ENCODE data around the gene SCAMP1.

SCAMP1 gene

GRCh38 chr5:78407458-78407857 lies 47.0 kb downstream of the SCAMP1 start:
- no peak overlapping the region for H3K27ac ChIP-seq
- no peak for TF ChIP-seq CTCF (conservative IDR thresholded peaks at IDR 0.05)

- H3K27ac ChIP-seq, result no peak overlapping the region
- TF ChIP-seq CTCF (conservative IDR thresholded peaks at IDR 0.05), result no peak
These were observed 51.2 kb downstream of the SCAMP1 start for GRCh38 chr5:78411586-78411985.

GRCh38 chr5:78416677-78417425 lies 56.4 kb downstream of the SCAMP1 start:
- H3K27ac ChIP-seq, result no peak overlapping the region
- no peak for TF ChIP-seq CTCF (conservative IDR thresholded peaks at IDR 0.05)

- H3K27ac ChIP-seq, result no peak overlapping the region
- no peak for TF ChIP-seq CTCF (conservative IDR thresholded peaks at IDR 0.05)
These were observed 59.0 kb downstream of the SCAMP1 start for GRCh38 chr5:78419396-78419795.

- no peak overlapping the region for H3K27ac ChIP-seq
- no peak for TF ChIP-seq CTCF (conservative IDR thresholded peaks at IDR 0.05)
These were observed 60.1 kb downstream of the SCAMP1 start for GRCh38 chr5:78420548-78420947.

GRCh38 chr5:78424665-78425064 lies 64.2 kb downstream of the SCAMP1 start:
- TF ChIP-seq CTCF (conservative IDR thresholded peaks at IDR 0.05), result no peak
- no peak overlapping the region for H3K27ac ChIP-seq

- H3K27ac ChIP-seq, result no peak overlapping the region
- no peak for TF ChIP-seq CTCF (conservative IDR thresholded peaks at IDR 0.05)
These were observed 69.0 kb downstream of the SCAMP1 start for GRCh38 chr5:78429332-78429980.
